ENCODE measurements around the gene DLEU7. TPM values are rescaled to one million over a fixed set of nuclear protein-coding genes. Genes with fewer than 3 reads are reported as not detected.

The DLEU7 gene
- total RNA-seq, 2 experiments from 2014 or later: not detected

DNA sequence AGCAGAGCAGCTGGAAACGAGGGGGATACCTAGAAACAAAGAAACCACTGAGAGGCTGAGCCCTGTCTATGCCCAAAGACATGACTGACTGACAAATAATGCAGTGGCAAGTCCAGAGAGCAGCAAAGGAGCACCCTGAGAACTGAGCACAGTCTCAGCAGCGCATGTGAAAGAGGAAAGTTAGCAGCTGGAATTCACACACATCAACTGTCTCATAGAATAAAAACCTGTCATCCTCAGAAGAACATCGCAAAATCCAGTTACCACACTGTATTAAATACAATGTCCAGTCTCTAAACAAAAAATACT, 24.1 kb upstream of the DLEU7 start:
- Mint-ChIP-seq H3K4me1 (ENCODE audit: low read depth) (no peaks in the 10 kb centered on the region), H3K27me3 (ENCODE audit: low read depth) (no peaks in the 10 kb centered on the region), H3K9me3 (no peaks in the 10 kb centered on the region), H3K27ac (no peak overlapping the region), H3K4me3 (no peak overlapping the region), H3K36me3 (ENCODE audit: low read depth) (no peaks in the 10 kb centered on the region)
- intact Hi-C loops (cut with micrococcal nuclease): no loop called here
- DNase-seq: no peak
- CTCF ChIA-PET: no interaction called here

DNA sequence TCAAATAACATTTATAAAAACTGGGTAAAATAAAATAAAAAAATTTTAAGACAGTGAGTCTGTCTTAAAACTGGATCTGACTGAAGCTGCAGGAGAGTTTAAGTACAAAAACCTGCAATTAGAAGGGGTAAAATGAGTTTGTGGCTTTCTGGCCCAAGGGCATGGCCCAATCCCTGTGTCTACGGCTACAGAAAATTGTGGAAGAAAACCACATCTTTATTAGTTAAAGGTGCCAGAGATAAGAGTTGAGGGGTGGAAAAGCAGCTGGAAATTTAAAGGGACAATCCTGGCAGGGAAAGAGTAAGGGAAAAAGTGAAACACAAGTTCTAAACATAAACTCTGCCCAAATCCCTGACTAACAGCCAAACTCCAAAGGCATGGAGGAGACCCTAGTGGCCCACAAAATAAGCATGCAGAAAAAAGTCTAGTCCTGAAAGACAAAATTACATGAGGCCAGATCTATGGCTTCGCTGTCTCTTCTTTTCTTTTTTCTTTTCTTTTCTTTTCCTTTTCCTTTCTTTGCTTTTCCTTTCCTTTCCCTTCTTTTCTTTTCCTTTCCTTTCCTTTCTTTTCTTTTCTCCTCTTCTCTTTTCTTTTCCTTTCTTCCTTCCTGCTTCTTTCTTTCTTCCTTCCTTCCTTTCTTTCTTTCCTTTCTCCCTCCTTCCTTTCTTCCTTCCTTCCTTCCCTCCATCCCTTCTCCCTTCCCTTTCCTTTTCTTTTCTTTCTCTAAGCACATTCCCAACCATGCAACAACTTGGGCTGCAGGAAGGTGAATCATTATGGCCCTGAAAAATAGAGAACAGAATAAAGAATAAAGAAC, 23.5 kb upstream of the DLEU7 start:
- no peaks in the 10 kb centered on the region for H3K9me3 Mint-ChIP-seq
- no peak overlapping the region for H3K27ac Mint-ChIP-seq
- no peaks in the 10 kb centered on the region for H3K27me3 Mint-ChIP-seq (ENCODE audit: low read depth)
- CTCF ChIA-PET: no interaction called here
- no peaks in the 10 kb centered on the region for H3K36me3 Mint-ChIP-seq (ENCODE audit: low read depth)
- H3K4me3 Mint-ChIP-seq: no peak overlapping the region
- H3K4me1 Mint-ChIP-seq (ENCODE audit: low read depth): no peaks in the 10 kb centered on the region
- intact Hi-C loops (cut with micrococcal nuclease): no loop called here
- DNase-seq: no peak

DNA sequence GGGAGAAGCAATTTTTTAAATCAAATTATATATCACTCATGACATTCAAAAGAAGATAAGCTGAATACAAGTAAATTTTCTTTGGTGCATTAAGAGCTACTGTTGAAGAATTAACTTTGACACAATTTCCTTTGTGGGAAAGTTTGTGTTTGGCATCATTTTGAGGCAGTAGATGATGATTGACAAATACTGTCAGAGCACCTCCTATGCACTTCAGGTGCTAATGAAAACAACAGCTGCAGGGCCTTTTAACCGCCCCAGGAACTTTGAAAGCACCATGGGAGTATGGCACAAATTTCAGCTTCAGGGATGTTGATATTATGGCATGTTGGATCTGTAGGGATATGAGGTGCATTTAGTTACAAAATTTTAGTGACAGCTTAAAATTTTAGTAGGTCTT, 21.0 kb upstream of the DLEU7 start:
- Mint-ChIP-seq H3K4me1 (ENCODE audit: low read depth) (no peaks in the 10 kb centered on the region), H3K36me3 (ENCODE audit: low read depth) (peaks cover 3% of the 10 kb centered on the region), H3K27me3 (ENCODE audit: low read depth) (peaks cover 6% of the 10 kb centered on the region), H3K4me3 (no peak overlapping the region), H3K9me3 (peaks cover 4% of the 10 kb centered on the region), H3K27ac (no peak overlapping the region)
- intact Hi-C loops (cut with micrococcal nuclease): no loop called here
- CTCF ChIA-PET: interaction anchor here (0.7 to 0.8 kb wide), 3 partner anchors 207 to 888 kb away, joined by 3 to 4 read pairs (median 4); no protein-coding TSS in a partner anchor
- no peak for DNase-seq

DNA sequence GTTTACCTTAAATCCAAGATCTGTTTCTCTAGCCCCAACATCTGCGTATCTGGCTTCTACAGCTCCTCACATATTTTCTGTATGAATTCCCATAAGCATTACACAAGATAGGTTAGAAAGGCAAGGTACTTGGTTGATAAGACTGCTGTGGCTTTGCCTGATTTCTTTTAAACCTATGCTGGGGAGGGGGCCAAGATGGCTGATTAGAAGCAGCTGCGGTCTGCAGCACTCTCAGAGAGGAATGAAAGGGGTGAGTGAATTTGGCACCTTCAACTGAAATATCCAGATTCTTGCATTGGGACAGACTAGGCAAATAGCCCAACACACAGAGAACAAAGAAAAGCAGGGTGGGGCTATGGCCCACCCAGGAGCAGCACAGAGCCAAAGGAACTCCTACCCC, 12.2 kb upstream of the DLEU7 start:
- Mint-ChIP-seq H3K27ac (no peak overlapping the region), H3K4me1 (ENCODE audit: low read depth) (no peaks in the 10 kb centered on the region), H3K27me3 (ENCODE audit: low read depth) (peaks cover 4% of the 10 kb centered on the region), H3K9me3 (peaks cover 26% of the 10 kb centered on the region), H3K4me3 (no peak overlapping the region), H3K36me3 (ENCODE audit: low read depth) (peaks cover 13% of the 10 kb centered on the region)
- CTCF ChIA-PET: no interaction called here
- no peak for DNase-seq
- intact Hi-C loops (cut with micrococcal nuclease): no loop called here

DNA sequence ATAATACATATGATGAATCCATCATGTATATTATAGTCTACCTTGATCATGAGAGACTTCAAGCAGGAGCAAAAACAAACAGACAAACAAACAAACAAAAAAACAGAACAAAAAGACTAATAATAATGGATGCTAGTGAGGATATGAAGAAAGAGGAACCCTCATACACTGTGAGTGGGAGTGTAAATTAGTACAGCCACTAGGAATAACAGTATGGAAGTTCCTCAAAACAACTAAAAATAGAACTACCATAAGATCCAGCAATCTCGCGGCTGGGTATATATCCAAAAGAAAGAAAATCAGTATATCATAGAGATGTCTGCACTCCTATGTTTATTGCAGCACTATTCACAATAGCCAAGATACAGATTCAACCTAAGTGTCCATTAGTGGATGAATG, 7.0 kb upstream of the DLEU7 start:
- DNase-seq: no peak
- H3K4me3 Mint-ChIP-seq: no peak overlapping the region
- intact Hi-C loops (cut with micrococcal nuclease): no loop called here

DNA sequence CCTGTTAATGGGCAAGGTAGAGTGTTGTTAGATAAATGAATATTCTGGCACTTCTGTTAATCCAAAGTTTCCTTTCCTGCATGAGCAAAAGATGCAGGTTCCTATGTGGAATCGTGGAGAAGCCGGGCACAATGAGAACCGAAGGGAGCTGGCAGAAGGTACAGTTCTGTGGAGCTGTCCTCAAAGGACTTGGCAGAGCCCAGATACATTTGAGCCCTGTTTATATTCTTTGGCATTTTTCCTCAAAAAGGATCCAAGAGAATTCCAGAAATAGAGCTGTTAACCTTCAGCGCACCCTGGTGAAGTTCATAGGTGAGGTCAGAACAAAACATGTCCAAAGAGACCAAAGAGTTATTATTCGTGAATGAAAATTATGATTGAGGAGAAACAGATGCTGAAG, 4.0 kb upstream of the DLEU7 start:
- CTCF ChIA-PET: interaction anchor here (0.9 to 1.0 kb wide), 2 partner anchors 65 to 149 kb away, joined by 3 to 5 read pairs; no protein-coding TSS in a partner anchor
- intact Hi-C loops (cut with micrococcal nuclease): loop anchor here (5.0 kb wide), 1 partner anchor 65 kb away; no protein-coding TSS in a partner anchor
- H3K27ac Mint-ChIP-seq: no peak overlapping the region

More for the DNA sequence above, 7.0 kb upstream of the DLEU7 start:
- Mint-ChIP-seq H3K36me3 (ENCODE audit: low read depth) (no peaks in the 10 kb centered on the region), H3K4me1 (ENCODE audit: low read depth) (peaks cover 11% of the 10 kb centered on the region), H3K27ac (no peak overlapping the region), H3K27me3 (ENCODE audit: low read depth) (peaks cover 2% of the 10 kb centered on the region), H3K9me3 (no peaks in the 10 kb centered on the region)
- CTCF ChIA-PET: no interaction called here

DNA sequence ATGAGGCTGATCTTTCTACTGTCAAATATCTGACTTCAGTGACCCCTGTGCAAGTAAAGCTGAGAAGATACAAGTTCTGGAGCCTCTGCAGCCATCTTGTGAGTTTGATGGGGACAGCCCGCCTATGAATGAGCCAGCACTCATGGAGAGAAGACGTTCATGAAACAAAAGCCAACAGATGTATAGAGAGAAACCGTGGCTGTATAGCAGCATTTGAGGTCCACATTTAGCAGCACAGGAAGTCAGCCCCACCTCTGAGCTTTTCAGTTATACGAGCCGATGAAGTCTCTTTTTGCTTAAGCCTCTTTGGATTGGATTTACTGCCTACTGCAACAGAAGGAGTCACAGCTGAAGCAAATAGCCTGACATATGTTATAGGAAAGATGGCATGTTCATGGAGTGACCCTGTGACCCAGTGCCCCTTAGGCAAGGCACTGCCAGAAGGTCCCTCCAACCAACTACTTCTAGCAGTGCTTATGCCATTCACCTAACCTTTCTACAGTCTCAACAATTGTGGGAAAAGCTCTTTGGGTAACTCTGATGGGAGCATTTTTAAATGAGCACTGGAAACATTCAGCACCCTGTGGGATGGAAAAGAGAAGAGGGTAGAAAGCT, 3.5 kb upstream of the DLEU7 start:
- Mint-ChIP-seq H3K27ac (no peak overlapping the region), H3K4me3 (no peak overlapping the region)
- intact Hi-C loops (cut with micrococcal nuclease): loop anchor here (5.0 kb wide), 1 partner anchor 65 kb away; no protein-coding TSS in a partner anchor

More for the DNA sequence above, 4.0 kb upstream of the DLEU7 start:
- no peak overlapping the region for H3K4me3 Mint-ChIP-seq
- DNase-seq: no peak
- H3K36me3 Mint-ChIP-seq (ENCODE audit: low read depth): no peaks in the 10 kb centered on the region
- peaks cover 7% of the 10 kb centered on the region for H3K27me3 Mint-ChIP-seq (ENCODE audit: low read depth)
- H3K4me1 Mint-ChIP-seq (ENCODE audit: low read depth): peaks cover 15% of the 10 kb centered on the region
- no peaks in the 10 kb centered on the region for H3K9me3 Mint-ChIP-seq

DNA sequence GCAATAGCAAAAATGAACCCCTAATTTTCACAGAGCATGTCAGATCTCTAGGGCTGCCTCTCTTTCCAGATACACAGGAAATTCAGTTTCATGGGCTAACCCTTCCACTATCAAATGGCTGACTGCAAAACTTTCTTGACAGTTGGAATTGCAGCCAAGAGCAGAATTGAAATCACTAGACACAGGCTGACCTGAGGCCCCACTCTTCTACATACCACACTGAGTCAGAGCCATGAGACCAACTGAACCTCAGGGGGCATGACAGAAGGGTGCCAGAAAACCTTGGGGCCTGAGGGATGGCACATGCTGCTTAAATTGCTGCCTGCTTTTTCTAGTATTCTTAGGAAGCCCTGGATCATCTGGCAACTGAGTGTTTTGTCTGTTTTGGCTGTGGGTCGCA, 1.7 kb upstream of the DLEU7 start:
- intact Hi-C loops (cut with micrococcal nuclease): loop anchor here (5.0 kb wide), 1 partner anchor 67 kb away; no protein-coding TSS in a partner anchor

More for the DNA sequence above, 3.5 kb upstream of the DLEU7 start:
- H3K27me3 Mint-ChIP-seq (ENCODE audit: low read depth): peaks cover 12% of the 10 kb centered on the region
- H3K9me3 Mint-ChIP-seq: no peaks in the 10 kb centered on the region
- peaks cover 16% of the 10 kb centered on the region for H3K4me1 Mint-ChIP-seq (ENCODE audit: low read depth)
- no peaks in the 10 kb centered on the region for H3K36me3 Mint-ChIP-seq (ENCODE audit: low read depth)
- CTCF ChIA-PET: interaction anchor here (0.9 to 1.0 kb wide), 2 partner anchors 65 to 150 kb away, joined by 3 to 5 read pairs; no protein-coding TSS in a partner anchor
- no peak for DNase-seq

DNA sequence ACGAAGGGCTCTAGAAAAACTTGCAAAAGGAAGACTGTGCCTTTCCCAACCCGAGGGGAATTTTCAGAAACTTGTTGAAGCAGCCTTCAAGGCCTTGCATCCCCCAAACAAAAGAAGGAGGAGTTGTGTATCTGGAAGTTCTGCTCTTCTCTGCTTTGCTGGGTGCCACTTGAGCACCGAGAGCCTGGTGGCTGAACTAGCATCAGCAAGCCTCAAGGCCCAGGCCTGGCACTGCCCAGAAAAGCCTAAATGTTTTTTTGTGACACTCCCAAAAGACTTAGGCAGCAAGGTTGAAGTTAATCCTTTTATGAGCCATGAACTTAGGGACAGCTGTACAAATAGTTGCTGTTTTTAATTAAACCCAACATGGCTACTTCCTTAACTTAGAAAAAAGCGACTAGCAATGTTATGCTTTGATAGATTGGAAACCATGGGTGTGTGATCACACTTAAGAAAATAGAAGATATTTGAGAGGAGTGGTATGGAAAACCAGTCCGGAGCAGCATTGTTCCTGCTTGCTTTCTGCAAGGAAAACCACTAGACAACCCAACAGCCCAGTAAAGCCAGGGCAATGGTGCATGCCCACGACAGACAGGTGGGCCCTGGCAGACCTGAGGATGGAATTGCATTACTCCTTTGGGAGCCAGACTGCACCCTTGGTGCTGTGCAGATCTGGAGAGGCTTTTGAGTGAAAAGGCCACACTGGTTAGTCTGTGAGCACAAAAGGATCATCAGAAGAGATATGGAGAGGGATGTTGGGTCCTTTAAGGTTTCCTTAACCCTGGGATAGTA, 788 bp upstream of the DLEU7 start:
- no peak for DNase-seq
- CTCF ChIA-PET: no interaction called here
- Mint-ChIP-seq H3K4me3 (no peak overlapping the region), H3K27ac (no peak overlapping the region), H3K36me3 (ENCODE audit: low read depth) (no peaks in the 10 kb centered on the region), H3K4me1 (ENCODE audit: low read depth) (peaks cover 16% of the 10 kb centered on the region), H3K27me3 (ENCODE audit: low read depth) (peaks cover 15% of the 10 kb centered on the region), H3K9me3 (no peaks in the 10 kb centered on the region)
- intact Hi-C loops (cut with micrococcal nuclease): no loop called here

More for the DNA sequence above, 1.7 kb upstream of the DLEU7 start:
- Mint-ChIP-seq H3K4me3 (no peak overlapping the region), H3K36me3 (ENCODE audit: low read depth) (no peaks in the 10 kb centered on the region), H3K27ac (no peak overlapping the region), H3K4me1 (ENCODE audit: low read depth) (peaks cover 16% of the 10 kb centered on the region), H3K9me3 (no peaks in the 10 kb centered on the region), H3K27me3 (ENCODE audit: low read depth) (peaks cover 15% of the 10 kb centered on the region)
- CTCF ChIA-PET: no interaction called here
- no peak for DNase-seq

DNA sequence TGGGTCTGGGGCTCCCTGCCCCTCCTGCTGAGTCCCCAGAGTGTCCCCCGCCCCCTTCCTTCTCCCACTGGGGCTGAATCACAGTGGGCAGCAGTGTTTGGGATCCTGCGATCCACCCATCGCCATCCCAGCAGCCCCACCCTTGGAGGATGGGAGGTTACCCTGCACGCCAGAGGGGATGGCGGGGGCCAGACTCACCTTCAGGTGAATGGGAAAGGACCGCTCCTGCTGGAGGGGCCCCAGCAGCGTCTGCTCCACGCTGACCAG, 569 bp downstream of the DLEU7 start:
- Mint-ChIP-seq H3K4me3 (no peak overlapping the region), H3K9me3 (no peaks in the 10 kb centered on the region), H3K4me1 (ENCODE audit: low read depth) (peaks cover 16% of the 10 kb centered on the region), H3K36me3 (ENCODE audit: low read depth) (no peaks in the 10 kb centered on the region), H3K27me3 (ENCODE audit: low read depth) (peaks cover 18% of the 10 kb centered on the region), H3K27ac (no peak overlapping the region)
- intact Hi-C loops (cut with micrococcal nuclease): no loop called here
- CTCF ChIA-PET: interaction anchor here (1.6 kb wide), 1 partner anchor 49 kb away, joined by 10 read pairs; no protein-coding TSS in a partner anchor
- DNase-seq: no peak

DNA sequence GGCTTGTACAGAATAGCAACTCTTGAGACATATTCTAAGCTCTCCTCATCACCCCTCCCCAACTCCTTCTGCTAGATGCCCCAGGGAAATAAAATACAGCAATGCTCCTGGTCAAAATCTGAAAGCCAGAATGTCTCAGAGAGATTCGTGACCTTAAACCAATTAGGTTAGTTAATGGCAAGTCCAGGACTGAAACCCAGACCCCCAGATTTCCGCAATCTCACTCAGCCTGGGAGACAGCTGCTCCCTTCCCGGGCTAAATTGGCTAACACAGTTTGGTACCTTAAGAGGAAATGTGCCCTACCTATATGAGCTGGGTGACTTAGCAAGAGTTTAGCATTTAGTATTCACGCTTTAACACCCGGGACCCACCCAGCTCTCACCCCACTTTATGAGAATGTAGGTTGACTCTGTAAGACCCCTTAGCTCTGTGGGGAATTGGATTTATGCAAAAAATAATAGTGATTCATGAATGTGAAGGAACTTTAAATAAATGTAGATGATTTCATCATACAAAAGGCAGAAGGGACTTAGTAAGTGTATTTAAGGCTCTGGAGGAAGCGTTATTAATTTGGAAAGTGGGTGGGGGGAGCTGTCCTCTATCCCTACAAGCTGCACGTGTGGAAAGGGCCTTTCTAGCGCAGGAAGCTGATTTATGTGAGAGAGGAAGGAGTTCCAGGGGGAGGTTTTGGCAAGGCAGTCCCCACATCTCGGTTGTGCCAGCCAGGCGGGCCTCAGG, 1.1 kb downstream of the DLEU7 start:
- Mint-ChIP-seq H3K9me3 (no peaks in the 10 kb centered on the region), H3K27me3 (ENCODE audit: low read depth) (peaks cover 18% of the 10 kb centered on the region), H3K27ac (no peak overlapping the region), H3K36me3 (ENCODE audit: low read depth) (no peaks in the 10 kb centered on the region), H3K4me1 (ENCODE audit: low read depth) (peaks cover 16% of the 10 kb centered on the region), H3K4me3 (no peak overlapping the region)
- intact Hi-C loops (cut with micrococcal nuclease): no loop called here
- no peak for DNase-seq
- CTCF ChIA-PET: interaction anchor here (1.6 kb wide), 1 partner anchor 50 kb away, joined by 10 read pairs; no protein-coding TSS in a partner anchor

DNA sequence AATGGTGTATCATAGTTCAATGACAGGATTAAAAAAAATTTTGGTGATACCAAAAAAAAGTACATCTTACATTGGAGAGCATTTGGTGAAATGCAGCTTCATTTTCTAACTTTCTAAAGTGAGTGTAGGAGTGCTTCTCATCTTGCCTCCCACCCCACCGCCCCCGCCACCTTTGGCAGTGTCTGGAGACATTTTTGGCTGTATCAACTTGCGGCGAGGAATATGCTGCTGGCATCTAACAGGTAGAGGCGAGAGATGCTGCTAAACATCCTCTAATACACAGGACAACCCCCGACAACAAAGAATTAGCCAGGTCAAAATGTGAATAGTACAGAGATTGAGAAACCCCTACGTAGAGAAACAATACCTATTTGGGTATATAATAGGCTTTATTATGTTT, 1.7 kb downstream of the DLEU7 start:
- peaks cover 11% of the 10 kb centered on the region for H3K4me1 Mint-ChIP-seq (ENCODE audit: low read depth)
- no peak overlapping the region for H3K4me3 Mint-ChIP-seq
- no peak for DNase-seq
- intact Hi-C loops (cut with micrococcal nuclease): no loop called here
- H3K27ac Mint-ChIP-seq: no peak overlapping the region
- H3K9me3 Mint-ChIP-seq: no peaks in the 10 kb centered on the region
- H3K27me3 Mint-ChIP-seq (ENCODE audit: low read depth): peaks cover 18% of the 10 kb centered on the region
- H3K36me3 Mint-ChIP-seq (ENCODE audit: low read depth): no peaks in the 10 kb centered on the region
- CTCF ChIA-PET: interaction anchor here (1.6 kb wide), 1 partner anchor 50 kb away, joined by 10 read pairs; no protein-coding TSS in a partner anchor

All from activated naive CD4-positive, alpha-beta T cell treated with anti-CD3 and anti-CD28 coated beads for 36 hours (primary cell).